GM18507 (cell line): ENCODE results near the gene RPH3AL.
"Not testable (repeated sequence)": the region's sequence is repeated elsewhere in the genome, so short reads cannot be mapped to it uniquely, and the experiment has no call there.

Experiments used
- DNase-seq: peaks from one replicate; pipeline ENCODE4 v3.0.0; 2011; ENCODE audit warnings: low read depth; ENCODE audit not compliant: insufficient read length; ENCODE audit errors: extremely low spot score
- FAIRE-seq: peaks from 2 replicates; lab custom pipeline; 2011; peaks lifted over from hg19 to GRCh38; lab: Jason Lieb, UNC

Gene RPH3AL

GRCh38 chr17:234163-234993 is 118.2 kb downstream of the RPH3AL start:
- not testable (repeated sequence) for DNase-seq, FAIRE-seq

DNA sequence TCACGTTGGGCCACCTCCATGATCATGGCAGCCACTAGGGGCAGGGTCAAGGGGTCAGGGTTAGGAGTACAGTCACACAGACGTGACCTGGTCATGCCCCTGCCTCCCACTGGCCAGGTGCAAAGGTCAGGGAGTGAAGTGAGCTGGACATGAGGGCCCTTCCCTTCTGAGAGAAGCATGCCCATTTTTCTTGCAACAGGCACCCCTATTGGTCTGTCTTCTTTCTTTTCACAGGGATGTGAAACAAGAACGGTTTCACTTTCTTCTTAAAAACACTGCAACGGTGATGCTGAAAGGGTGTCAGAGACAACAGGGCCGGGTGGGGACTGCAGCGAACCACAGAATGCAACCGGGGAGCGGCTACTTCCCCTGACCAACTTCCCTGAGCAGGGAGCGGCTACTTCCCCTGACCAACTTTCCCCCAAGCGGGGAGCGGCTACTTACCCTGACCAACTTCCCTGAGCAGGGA is 119.1 kb downstream of the RPH3AL start:
- DNase-seq, result peak; percentile 23

GRCh38 chr17:231966-232807 is 120.4 kb downstream of the RPH3AL start:
- no peak for DNase-seq
- no peak for FAIRE-seq

More for the DNA sequence above, 119.1 kb downstream of the RPH3AL start:
- FAIRE-seq, result peak; percentile 72

GRCh38 chr17:231191-231965 is 121.2 kb downstream of the RPH3AL start:
- FAIRE-seq, result no peak
- no peak for DNase-seq

DNA sequence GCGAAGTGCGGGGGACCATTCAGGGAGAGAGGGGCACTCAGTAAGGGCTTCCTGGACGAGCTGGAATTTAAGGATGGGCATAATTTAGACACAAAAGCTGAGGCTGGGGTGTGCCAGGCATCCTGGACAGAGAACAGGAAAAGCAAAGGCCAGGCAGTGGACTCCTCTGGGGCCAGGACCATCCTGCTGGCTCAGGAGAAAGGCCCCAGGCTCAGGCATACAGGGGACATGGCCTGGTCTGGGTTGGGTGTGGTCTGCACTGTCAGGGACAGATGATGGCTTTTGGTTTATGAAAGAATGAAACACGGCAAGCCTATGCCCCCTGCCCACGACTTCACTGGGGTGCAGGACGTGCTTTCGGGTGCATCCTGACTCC is 122.2 kb downstream of the RPH3AL start:
- no peak for FAIRE-seq

GRCh38 chr17:229709-230394 is 122.8 kb downstream of the RPH3AL start:
- DNase-seq (no peak), FAIRE-seq (no peak)

More for the DNA sequence above, 122.2 kb downstream of the RPH3AL start:
- no peak for DNase-seq

- FAIRE-seq (no peak), DNase-seq (no peak)
These were observed 123.5 kb downstream of the RPH3AL start for GRCh38 chr17:228951-229708.

DNA sequence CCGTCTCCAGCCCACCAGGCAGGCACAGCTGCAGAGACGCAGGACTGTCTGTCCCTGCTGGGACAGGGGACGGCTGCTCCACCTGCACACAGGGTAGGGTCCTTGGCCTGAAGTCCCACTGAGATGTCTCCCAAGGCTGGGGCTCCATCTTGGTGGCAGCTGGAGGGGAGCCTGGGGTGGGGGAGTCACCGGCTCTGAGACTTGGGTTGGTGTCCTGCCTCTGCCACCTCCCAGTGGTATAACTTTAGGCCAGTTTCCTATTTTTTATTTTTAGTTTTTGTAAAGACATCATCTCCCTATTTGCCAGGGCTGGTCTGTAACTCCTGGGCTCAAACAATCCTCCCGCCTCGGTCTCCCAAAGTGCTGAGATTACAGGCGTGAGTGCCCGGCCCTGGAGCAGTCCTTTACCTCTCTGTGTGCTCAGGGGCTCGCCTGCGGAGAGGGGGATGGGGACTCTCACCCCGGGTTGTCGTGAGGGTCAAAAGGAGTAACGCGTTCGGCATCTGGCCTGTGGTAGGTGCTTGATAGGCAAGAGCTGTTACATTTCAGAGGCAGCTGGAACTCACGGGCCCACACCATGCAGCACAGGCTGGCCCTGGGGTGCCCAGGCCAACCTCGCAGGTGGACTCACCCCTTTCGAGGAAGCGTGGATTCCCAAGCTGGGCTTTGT is 124.5 kb downstream of the RPH3AL start:
- no peak for FAIRE-seq

GRCh38 chr17:227078-227945 is 125.3 kb downstream of the RPH3AL start:
- DNase-seq, result no peak
- no peak for FAIRE-seq

More for the DNA sequence above, 124.5 kb downstream of the RPH3AL start:
- no peak for DNase-seq

GRCh38 chr17:226108-227077 is 126.2 kb downstream of the RPH3AL start:
- no peak for DNase-seq
- no peak for FAIRE-seq

GRCh38 chr17:225551-225950 is 127.1 kb downstream of the RPH3AL start:
- FAIRE-seq (no peak), DNase-seq (no peak)

DNA sequence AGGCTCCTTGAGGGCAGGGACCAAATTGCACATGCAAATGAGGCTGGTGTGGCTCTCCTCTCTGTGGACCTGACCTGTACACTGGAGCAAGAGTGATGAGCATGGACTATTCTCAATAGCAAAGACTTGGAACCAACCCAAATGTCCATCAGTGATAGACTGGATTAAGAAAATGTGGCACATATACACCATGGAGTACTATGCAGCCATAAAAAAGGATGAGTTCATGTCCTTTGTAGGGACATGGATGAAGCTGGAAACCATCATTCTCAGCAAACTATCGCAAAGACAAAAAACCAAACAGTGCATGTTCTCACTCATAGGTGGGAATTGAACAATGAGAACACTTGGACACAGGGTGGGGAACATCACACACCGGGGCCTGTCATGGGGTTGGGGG is 128.0 kb downstream of the RPH3AL start:
- not testable (repeated sequence) for FAIRE-seq

GRCh38 chr17:223723-224471 is 128.7 kb downstream of the RPH3AL start:
- no peak for DNase-seq
- no peak for FAIRE-seq

More for the DNA sequence above, 128.0 kb downstream of the RPH3AL start:
- DNase-seq, result not testable (repeated sequence)

- FAIRE-seq (no peak), DNase-seq (no peak)
These were observed 130.4 kb downstream of the RPH3AL start for GRCh38 chr17:222172-222571.

DNA sequence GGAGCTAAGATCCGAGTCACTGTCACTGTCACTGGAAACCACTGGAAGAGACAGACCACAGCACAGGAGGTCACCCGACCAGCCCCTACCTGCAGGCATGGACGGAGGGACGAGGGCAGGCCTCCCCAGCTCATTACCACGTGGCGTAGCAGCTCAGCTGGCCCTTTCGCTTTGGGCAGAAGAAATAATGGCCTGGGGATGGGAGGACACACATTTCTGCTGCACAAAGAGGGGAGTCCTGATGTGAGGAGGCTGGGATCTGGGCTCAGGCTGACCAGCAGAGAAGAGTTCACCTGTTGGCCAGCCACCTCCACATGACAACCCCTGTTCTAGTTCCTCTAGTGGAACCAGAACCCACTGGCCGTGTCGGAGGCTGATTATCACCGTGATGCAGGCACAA is 132.9 kb downstream of the RPH3AL start:
- DNase-seq (no peak), FAIRE-seq (no peak)
